GM19035 (cell line): Measurements from ENCODE around the gene TADA1.
A peak's percentile ranks its signal among the peaks of the same experiment; 100 is the strongest.
"Not testable (repeated sequence)": the region's sequence is repeated elsewhere in the genome, so short reads cannot be mapped to it uniquely, and the experiment has no call there.

Experiments used
- ATAC-seq: cut with Tn5 transposase; IDR thresholded peaks from one replicate; pipeline ENCODE4 v1.9.1; 2021; ENCODE audit not compliant: unreplicated experiment

The TADA1 gene

GRCh38 chr1:166895766-166896165, 19.7 kb upstream of the TADA1 start:
- ATAC-seq, result no peak

GRCh38 chr1:166889776-166890175, 13.7 kb upstream of the TADA1 start:
- no peak for ATAC-seq

- ATAC-seq, result no peak
Observed at GRCh38 chr1:166888373-166889111, 12.5 kb upstream of the TADA1 start.

GRCh38 chr1:166884971-166885370, 8.9 kb upstream of the TADA1 start:
- no peak for ATAC-seq

GRCh38 chr1:166884040-166884642, 8.1 kb upstream of the TADA1 start:
- ATAC-seq, result no peak

- no peak for ATAC-seq
Observed at GRCh38 chr1:166882893-166883292, 6.8 kb upstream of the TADA1 start.

- not testable (repeated sequence) for ATAC-seq
Observed at GRCh38 chr1:166878173-166878917, 2.3 kb upstream of the TADA1 start.

- ATAC-seq, result peak; percentile 6
Observed at GRCh38 chr1:166876540-166876838, 425 bp upstream of the TADA1 start.

- no peak for ATAC-seq
Observed at GRCh38 chr1:166875302-166875733, 746 bp downstream of the TADA1 start.

- no peak for ATAC-seq
Observed at GRCh38 chr1:166874464-166874863, 1.6 kb downstream of the TADA1 start.

GRCh38 chr1:166870584-166870983, 5.5 kb downstream of the TADA1 start:
- ATAC-seq, result no peak

- ATAC-seq, result no peak
Observed at GRCh38 chr1:166869318-166870099, 6.6 kb downstream of the TADA1 start.

- ATAC-seq, result no peak
Observed at GRCh38 chr1:166868639-166869038, 7.4 kb downstream of the TADA1 start.

- ATAC-seq, result no peak
Observed at GRCh38 chr1:166865926-166866325, 10.1 kb downstream of the TADA1 start.

- no peak for ATAC-seq
Observed at GRCh38 chr1:166859597-166859996, 16.5 kb downstream of the TADA1 start.

GRCh38 chr1:166858726-166859419, 17.2 kb downstream of the TADA1 start:
- no peak for ATAC-seq

- ATAC-seq, result no peak
Observed at GRCh38 chr1:166857995-166858394, 18.1 kb downstream of the TADA1 start.

- ATAC-seq, result no peak
Observed at GRCh38 chr1:166855558-166855957, 20.5 kb downstream of the TADA1 start.

GRCh38 chr1:166852918-166853317, 23.1 kb downstream of the TADA1 start:
- no peak for ATAC-seq

GRCh38 chr1:166849135-166849534, 26.9 kb downstream of the TADA1 start:
- ATAC-seq, result no peak

- ATAC-seq, result no peak
Observed at GRCh38 chr1:166848193-166848592, 27.9 kb downstream of the TADA1 start.
